ENCODE results near the gene FAM237B.

FAM237B gene

GRCh38 chr7:90290244-90291113 lies 30.6 kb downstream of the FAM237B start:
- Histone ChIP-seq H3K36me3 (ENCODE audit: control insufficient read depth, insufficient read depth, low read length) (no peaks in the 10 kb centered on the region), H3K27ac (ENCODE audit: low read depth, low read length) (no peak overlapping the region), H3K27me3 (ENCODE audit: control insufficient read depth, insufficient read depth, low read length) (no peaks in the 10 kb centered on the region), H3K9me3 (ENCODE audit: control insufficient read depth, insufficient read depth, low read depth, low read length) (peaks cover 20% of the 10 kb centered on the region), H3K9ac (ENCODE audit: low read length) (no peak overlapping the region), H3K4me3 (ENCODE audit: low read depth, low read length) (no peak overlapping the region), H3K4me1 (ENCODE audit: control insufficient read depth, insufficient read depth, low read length) (no peaks in the 10 kb centered on the region)

- Histone ChIP-seq H3K4me1 (ENCODE audit: control insufficient read depth, insufficient read depth, low read length) (no peaks in the 10 kb centered on the region), H3K9me3 (ENCODE audit: control insufficient read depth, insufficient read depth, low read depth, low read length) (peaks cover 10% of the 10 kb centered on the region), H3K9ac (ENCODE audit: low read length) (no peak overlapping the region)
Observed at GRCh38 chr7:90288154-90288553, 33.0 kb downstream of the FAM237B start.

GRCh38 chr7:90276033-90276728 lies 44.9 kb downstream of the FAM237B start:
- Histone ChIP-seq H3K9ac (ENCODE audit: low read length) (no peak overlapping the region), H3K4me1 (ENCODE audit: control insufficient read depth, insufficient read depth, low read length) (no peaks in the 10 kb centered on the region), H3K27me3 (ENCODE audit: control insufficient read depth, insufficient read depth, low read length) (no peaks in the 10 kb centered on the region), H3K4me3 (ENCODE audit: low read depth, low read length) (no peak overlapping the region), H3K9me3 (ENCODE audit: control insufficient read depth, insufficient read depth, low read depth, low read length) (no peaks in the 10 kb centered on the region), H3K36me3 (ENCODE audit: control insufficient read depth, insufficient read depth, low read length) (no peaks in the 10 kb centered on the region), H3K27ac (ENCODE audit: low read depth, low read length) (no peak overlapping the region)

More at GRCh38 chr7:90288154-90288553, 33.0 kb downstream of the FAM237B start:
- Histone ChIP-seq H3K27me3 (ENCODE audit: control insufficient read depth, insufficient read depth, low read length) (no peaks in the 10 kb centered on the region), H3K36me3 (ENCODE audit: control insufficient read depth, insufficient read depth, low read length) (no peaks in the 10 kb centered on the region), H3K27ac (ENCODE audit: low read depth, low read length) (no peak overlapping the region), H3K4me3 (ENCODE audit: low read depth, low read length) (no peak overlapping the region)

GRCh38 chr7:90274161-90274560 lies 46.9 kb downstream of the FAM237B start:
- Histone ChIP-seq H3K36me3 (ENCODE audit: control insufficient read depth, insufficient read depth, low read length) (no peaks in the 10 kb centered on the region), H3K9me3 (ENCODE audit: control insufficient read depth, insufficient read depth, low read depth, low read length) (no peaks in the 10 kb centered on the region), H3K4me3 (ENCODE audit: low read depth, low read length) (no peak overlapping the region), H3K27ac (ENCODE audit: low read depth, low read length) (no peak overlapping the region), H3K4me1 (ENCODE audit: control insufficient read depth, insufficient read depth, low read length) (no peaks in the 10 kb centered on the region), H3K9ac (ENCODE audit: low read length) (no peak overlapping the region), H3K27me3 (ENCODE audit: control insufficient read depth, insufficient read depth, low read length) (no peaks in the 10 kb centered on the region)

- Histone ChIP-seq H3K27ac (ENCODE audit: low read depth, low read length) (no peak overlapping the region), H3K27me3 (ENCODE audit: control insufficient read depth, insufficient read depth, low read length) (no peaks in the 10 kb centered on the region), H3K4me3 (ENCODE audit: low read depth, low read length) (no peak overlapping the region), H3K9ac (ENCODE audit: low read length) (no peak overlapping the region), H3K9me3 (ENCODE audit: control insufficient read depth, insufficient read depth, low read depth, low read length) (no peaks in the 10 kb centered on the region), H3K36me3 (ENCODE audit: control insufficient read depth, insufficient read depth, low read length) (no peaks in the 10 kb centered on the region), H3K4me1 (ENCODE audit: control insufficient read depth, insufficient read depth, low read length) (no peaks in the 10 kb centered on the region)
Observed at GRCh38 chr7:90272242-90272641, 48.9 kb downstream of the FAM237B start.

- H3K4me3 ChIP-seq (ENCODE audit: low read depth, low read length), result no peak overlapping the region
- no peaks in the 10 kb centered on the region for H3K36me3 ChIP-seq (ENCODE audit: control insufficient read depth, insufficient read depth, low read length)
- no peaks in the 10 kb centered on the region for H3K27me3 ChIP-seq (ENCODE audit: control insufficient read depth, insufficient read depth, low read length)
- H3K27ac ChIP-seq (ENCODE audit: low read depth, low read length), result no peak overlapping the region
- no peaks in the 10 kb centered on the region for H3K9me3 ChIP-seq (ENCODE audit: control insufficient read depth, insufficient read depth, low read depth, low read length)
- H3K9ac ChIP-seq (ENCODE audit: low read length), result no peak overlapping the region
- H3K4me1 ChIP-seq (ENCODE audit: control insufficient read depth, insufficient read depth, low read length), result no peaks in the 10 kb centered on the region
Observed at GRCh38 chr7:90271753-90272152, 49.4 kb downstream of the FAM237B start.

- no peaks in the 10 kb centered on the region for H3K9me3 ChIP-seq (ENCODE audit: control insufficient read depth, insufficient read depth, low read depth, low read length)
- no peaks in the 10 kb centered on the region for H3K27me3 ChIP-seq (ENCODE audit: control insufficient read depth, insufficient read depth, low read length)
- no peak overlapping the region for H3K9ac ChIP-seq (ENCODE audit: low read length)
- no peaks in the 10 kb centered on the region for H3K4me1 ChIP-seq (ENCODE audit: control insufficient read depth, insufficient read depth, low read length)
- H3K4me3 ChIP-seq (ENCODE audit: low read depth, low read length), result no peak overlapping the region
- no peak overlapping the region for H3K27ac ChIP-seq (ENCODE audit: low read depth, low read length)
- H3K36me3 ChIP-seq (ENCODE audit: control insufficient read depth, insufficient read depth, low read length), result no peaks in the 10 kb centered on the region
Observed at GRCh38 chr7:90270431-90271178, 50.5 kb downstream of the FAM237B start.

GRCh38 chr7:90269163-90269562 lies 51.9 kb downstream of the FAM237B start:
- no peaks in the 10 kb centered on the region for H3K36me3 ChIP-seq (ENCODE audit: control insufficient read depth, insufficient read depth, low read length)
- H3K27me3 ChIP-seq (ENCODE audit: control insufficient read depth, insufficient read depth, low read length), result no peaks in the 10 kb centered on the region
- H3K9me3 ChIP-seq (ENCODE audit: control insufficient read depth, insufficient read depth, low read depth, low read length), result no peaks in the 10 kb centered on the region
- no peak overlapping the region for H3K4me3 ChIP-seq (ENCODE audit: low read depth, low read length)
- no peak overlapping the region for H3K27ac ChIP-seq (ENCODE audit: low read depth, low read length)
- H3K4me1 ChIP-seq (ENCODE audit: control insufficient read depth, insufficient read depth, low read length), result no peaks in the 10 kb centered on the region
- H3K9ac ChIP-seq (ENCODE audit: low read length), result no peak overlapping the region

- Histone ChIP-seq H3K36me3 (ENCODE audit: control insufficient read depth, insufficient read depth, low read length) (no peaks in the 10 kb centered on the region), H3K9ac (ENCODE audit: low read length) (no peak overlapping the region), H3K4me3 (ENCODE audit: low read depth, low read length) (no peak overlapping the region), H3K9me3 (ENCODE audit: control insufficient read depth, insufficient read depth, low read depth, low read length) (no peaks in the 10 kb centered on the region), H3K27ac (ENCODE audit: low read depth, low read length) (no peak overlapping the region), H3K4me1 (ENCODE audit: control insufficient read depth, insufficient read depth, low read length) (no peaks in the 10 kb centered on the region), H3K27me3 (ENCODE audit: control insufficient read depth, insufficient read depth, low read length) (no peaks in the 10 kb centered on the region)
Observed at GRCh38 chr7:90267263-90267858, 53.7 kb downstream of the FAM237B start.

GRCh38 chr7:90266808-90267207 lies 54.3 kb downstream of the FAM237B start:
- Histone ChIP-seq H3K9me3 (ENCODE audit: control insufficient read depth, insufficient read depth, low read depth, low read length) (no peaks in the 10 kb centered on the region), H3K9ac (ENCODE audit: low read length) (no peak overlapping the region), H3K4me1 (ENCODE audit: control insufficient read depth, insufficient read depth, low read length) (no peaks in the 10 kb centered on the region), H3K27ac (ENCODE audit: low read depth, low read length) (no peak overlapping the region), H3K36me3 (ENCODE audit: control insufficient read depth, insufficient read depth, low read length) (no peaks in the 10 kb centered on the region), H3K27me3 (ENCODE audit: control insufficient read depth, insufficient read depth, low read length) (no peaks in the 10 kb centered on the region), H3K4me3 (ENCODE audit: low read depth, low read length) (no peak overlapping the region)
